ENCODE measurements around the gene LSMEM2. TPM values are rescaled to one million over a fixed set of nuclear protein-coding genes. Genes with fewer than 3 reads are reported as not detected.

Gene LSMEM2
- total and polyA plus RNA-seq, 9 of the 15 experiments (the other 6 are each of a cell fraction or from before 2014, with no cell fraction given), result not detected

- TF ChIP-seq, protein P1, sequence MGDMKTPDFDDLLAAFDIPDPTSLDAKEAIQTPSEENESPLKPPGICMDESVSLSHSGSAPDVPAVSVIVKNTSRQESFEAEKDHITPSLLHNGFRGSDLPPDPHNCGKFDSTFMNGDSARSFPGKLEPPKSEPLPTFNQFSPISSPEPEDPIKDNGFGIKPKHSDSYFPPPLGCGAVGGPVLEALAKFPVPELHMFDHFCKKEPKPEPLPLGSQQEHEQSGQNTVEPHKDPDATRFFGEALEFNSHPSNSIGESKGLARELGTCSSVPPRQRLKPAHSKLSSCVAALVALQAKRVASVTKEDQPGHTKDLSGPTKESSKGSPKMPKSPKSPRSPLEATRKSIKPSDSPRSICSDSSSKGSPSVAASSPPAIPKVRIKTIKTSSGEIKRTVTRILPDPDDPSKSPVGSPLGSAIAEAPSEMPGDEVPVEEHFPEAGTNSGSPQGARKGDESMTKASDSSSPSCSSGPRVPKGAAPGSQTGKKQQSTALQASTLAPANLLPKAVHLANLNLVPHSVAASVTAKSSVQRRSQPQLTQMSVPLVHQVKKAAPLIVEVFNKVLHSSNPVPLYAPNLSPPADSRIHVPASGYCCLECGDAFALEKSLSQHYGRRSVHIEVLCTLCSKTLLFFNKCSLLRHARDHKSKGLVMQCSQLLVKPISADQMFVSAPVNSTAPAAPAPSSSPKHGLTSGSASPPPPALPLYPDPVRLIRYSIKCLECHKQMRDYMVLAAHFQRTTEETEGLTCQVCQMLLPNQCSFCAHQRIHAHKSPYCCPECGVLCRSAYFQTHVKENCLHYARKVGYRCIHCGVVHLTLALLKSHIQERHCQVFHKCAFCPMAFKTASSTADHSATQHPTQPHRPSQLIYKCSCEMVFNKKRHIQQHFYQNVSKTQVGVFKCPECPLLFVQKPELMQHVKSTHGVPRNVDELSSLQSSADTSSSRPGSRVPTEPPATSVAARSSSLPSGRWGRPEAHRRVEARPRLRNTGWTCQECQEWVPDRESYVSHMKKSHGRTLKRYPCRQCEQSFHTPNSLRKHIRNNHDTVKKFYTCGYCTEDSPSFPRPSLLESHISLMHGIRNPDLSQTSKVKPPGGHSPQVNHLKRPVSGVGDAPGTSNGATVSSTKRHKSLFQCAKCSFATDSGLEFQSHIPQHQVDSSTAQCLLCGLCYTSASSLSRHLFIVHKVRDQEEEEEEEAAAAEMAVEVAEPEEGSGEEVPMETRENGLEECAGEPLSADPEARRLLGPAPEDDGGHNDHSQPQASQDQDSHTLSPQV (IDR thresholded peaks at IDR 0.05), result no peak
- TF ChIP-seq MITF (IDR thresholded peaks at IDR 0.05), result no peak
- no peak for TF ChIP-seq ARID3B (CRISPR knock-in tag; IDR thresholded peaks at IDR 0.05; ENCODE audit: borderline replicate concordance)
- no peak for TF ChIP-seq THRB (CRISPR knock-in tag; conservative IDR thresholded peaks at IDR 0.05)
- no peak for TF ChIP-seq ZNF644 (tag; IDR thresholded peaks at IDR 0.05; ENCODE audit: low read depth)
- TF ChIP-seq NELFE (IDR thresholded peaks at IDR 0.05; ENCODE audit: insufficient read depth, insufficient read length), result no peak
Observed at GRCh38 chr3:50230794-50231125, 48.1 kb upstream of the LSMEM2 start (continued).
